ENCODE measurements around the gene LARP1. TPM values are rescaled to one million over a fixed set of nuclear protein-coding genes. Genes with fewer than 3 reads are reported as not detected.

LARP1 gene
- total and polyA plus RNA-seq, 9 donors, result 38.1 to 249 (median 146) TPM

DNA sequence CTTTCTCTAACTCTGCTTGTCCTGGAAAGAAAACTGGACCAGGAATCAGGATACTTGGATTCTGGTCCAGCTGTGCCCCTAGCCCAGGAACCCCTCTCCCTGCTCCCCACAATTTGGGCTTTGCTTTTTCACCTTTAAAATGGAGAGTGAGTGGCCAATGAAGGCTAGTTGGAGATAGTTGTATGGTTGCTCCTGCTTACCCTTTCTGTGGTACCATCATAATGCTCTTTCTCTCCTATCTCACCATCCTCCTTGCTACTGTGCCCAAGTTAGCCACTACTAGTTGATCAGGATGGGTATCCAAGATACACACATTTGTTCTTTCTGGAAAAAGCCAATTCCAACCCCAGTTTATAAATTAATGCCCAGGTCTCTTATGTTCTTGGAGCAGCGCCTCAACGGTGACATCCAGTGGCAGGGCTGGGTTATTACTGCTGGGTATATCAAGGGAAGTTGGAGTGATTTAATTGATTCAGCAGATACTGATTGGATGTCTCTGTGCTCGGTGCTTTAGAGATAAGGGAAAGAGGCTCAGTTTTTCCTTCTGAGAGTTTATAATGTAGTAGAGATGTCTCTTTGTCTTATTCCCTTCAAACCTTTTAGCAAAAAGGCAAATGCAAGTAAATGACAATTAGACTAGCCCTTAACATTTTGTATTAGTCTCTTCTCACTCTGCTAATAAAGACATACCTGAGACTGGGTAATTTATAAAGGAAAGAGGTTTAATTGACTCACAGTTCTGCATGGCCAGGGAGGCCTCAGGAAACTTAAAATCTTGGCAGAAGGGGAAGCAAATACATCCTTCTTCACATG lies 56.7 kb downstream of the LARP1 start:
- intact Hi-C loops (cut with DNase I), result loop anchor here (2.0 to 10.0 kb wide), 4 partner anchors 147 to 165 kb away; no protein-coding TSS in a partner anchor
- H3K4me3 ChIP-seq, result no peak overlapping the region

GRCh38 chr5:154813158-154813557 lies 58.0 kb downstream of the LARP1 start:
- intact Hi-C loops (cut with DNase I), result loop anchor here in 3 of 4 donors (5.0 to 10.0 kb wide), 3 partner anchors 148 to 166 kb away; no protein-coding TSS in a partner anchor
- no peaks in the 10 kb centered on the region for H3K36me3 ChIP-seq

More for the DNA sequence above, 56.7 kb downstream of the LARP1 start:
- no peaks in the 10 kb centered on the region for H3K36me3 ChIP-seq
- H3K27ac ChIP-seq, result no peak overlapping the region
- WGBS, 3 donors, result 43 to 51% (median 46%) methylated on average over 3 of the region's 3 CpGs
- no peaks in the 10 kb centered on the region for H3K4me1 ChIP-seq (ENCODE audit: insufficient read depth)
- no peaks in the 10 kb centered on the region for H3K27me3 ChIP-seq
- DNase-seq, result peak; percentile 35 to 65 (median 51)
- no peaks in the 10 kb centered on the region for H3K9me3 ChIP-seq
- no peak for TF ChIP-seq POLR2A (IDR thresholded peaks at IDR 0.05)
- TF ChIP-seq, protein P1, sequence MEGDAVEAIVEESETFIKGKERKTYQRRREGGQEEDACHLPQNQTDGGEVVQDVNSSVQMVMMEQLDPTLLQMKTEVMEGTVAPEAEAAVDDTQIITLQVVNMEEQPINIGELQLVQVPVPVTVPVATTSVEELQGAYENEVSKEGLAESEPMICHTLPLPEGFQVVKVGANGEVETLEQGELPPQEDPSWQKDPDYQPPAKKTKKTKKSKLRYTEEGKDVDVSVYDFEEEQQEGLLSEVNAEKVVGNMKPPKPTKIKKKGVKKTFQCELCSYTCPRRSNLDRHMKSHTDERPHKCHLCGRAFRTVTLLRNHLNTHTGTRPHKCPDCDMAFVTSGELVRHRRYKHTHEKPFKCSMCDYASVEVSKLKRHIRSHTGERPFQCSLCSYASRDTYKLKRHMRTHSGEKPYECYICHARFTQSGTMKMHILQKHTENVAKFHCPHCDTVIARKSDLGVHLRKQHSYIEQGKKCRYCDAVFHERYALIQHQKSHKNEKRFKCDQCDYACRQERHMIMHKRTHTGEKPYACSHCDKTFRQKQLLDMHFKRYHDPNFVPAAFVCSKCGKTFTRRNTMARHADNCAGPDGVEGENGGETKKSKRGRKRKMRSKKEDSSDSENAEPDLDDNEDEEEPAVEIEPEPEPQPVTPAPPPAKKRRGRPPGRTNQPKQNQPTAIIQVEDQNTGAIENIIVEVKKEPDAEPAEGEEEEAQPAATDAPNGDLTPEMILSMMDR (IDR thresholded peaks at IDR 0.05), result peak; percentile 49 to 76 (median 57)

GRCh38 chr5:154813736-154814135 lies 58.6 kb downstream of the LARP1 start:
- H3K27ac ChIP-seq, result no peak overlapping the region
- H3K4me3 ChIP-seq, result no peak overlapping the region
- TF ChIP-seq EP300 (IDR thresholded peaks at IDR 0.05), result no peak
- TF ChIP-seq, protein P1 (IDR thresholded peaks at IDR 0.05), result no peak
- no peaks in the 10 kb centered on the region for H3K36me3 ChIP-seq
- H3K27me3 ChIP-seq, result no peaks in the 10 kb centered on the region
- DNase-seq, result no peak
- WGBS, 3 donors, result 69 to 76% (median 70%) methylated on average over 10 of the region's 10 CpGs
- intact Hi-C loops (cut with DNase I), result loop anchor here in 3 of 4 donors (5.0 to 10.0 kb wide), 3 partner anchors 149 to 166 kb away; no protein-coding TSS in a partner anchor
- no peaks in the 10 kb centered on the region for H3K9me3 ChIP-seq
- peaks cover under 1% of the 10 kb centered on the region for H3K4me1 ChIP-seq (ENCODE audit: insufficient read depth)

More at GRCh38 chr5:154813158-154813557, 58.0 kb downstream of the LARP1 start:
- Histone ChIP-seq H3K4me1 (ENCODE audit: insufficient read depth) (no peaks in the 10 kb centered on the region), H3K27ac (no peak overlapping the region), H3K27me3 (no peaks in the 10 kb centered on the region), H3K9me3 (no peaks in the 10 kb centered on the region), H3K4me3 (no peak overlapping the region)
- no peak for TF ChIP-seq POLR2A (IDR thresholded peaks at IDR 0.05)
- TF ChIP-seq, protein P1 (IDR thresholded peaks at IDR 0.05), result no peak
- TF ChIP-seq EP300 (IDR thresholded peaks at IDR 0.05), result no peak
- no peak for DNase-seq
- 73 to 76% (median 75%) methylated on average over 4 of the region's 4 CpGs for WGBS, 3 donors

DNA sequence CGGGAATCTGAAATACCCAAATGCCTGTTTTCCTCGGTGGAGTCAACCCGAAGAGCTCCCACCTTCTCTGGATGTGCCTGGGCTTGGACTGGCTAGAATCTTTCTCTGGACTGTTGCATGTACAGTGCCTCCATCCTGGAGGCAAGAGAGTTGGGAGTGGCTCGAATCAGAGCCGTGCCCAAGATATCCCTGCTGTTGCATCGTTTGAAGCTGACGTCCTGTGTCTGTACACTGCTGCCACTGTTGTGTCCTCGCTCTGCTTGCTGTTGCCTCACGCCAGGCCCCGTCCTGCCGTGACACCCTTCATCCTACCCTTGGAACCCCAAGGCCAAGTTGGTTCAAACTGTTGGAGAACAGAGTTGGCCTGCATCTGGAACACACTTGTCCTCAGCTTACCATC lies 59.8 kb downstream of the LARP1 start:
- Histone ChIP-seq H3K4me1 (ENCODE audit: insufficient read depth) (peaks cover 2% of the 10 kb centered on the region), H3K9me3 (no peaks in the 10 kb centered on the region), H3K27me3 (no peaks in the 10 kb centered on the region), H3K4me3 (no peak overlapping the region), H3K36me3 (no peaks in the 10 kb centered on the region), H3K27ac (no peak overlapping the region)
- 75 to 84% (median 78%) methylated on average over 11 of the region's 11 CpGs for WGBS, 3 donors
- intact Hi-C loops (cut with DNase I), result loop anchor here in 1 of 4 donors (10.0 kb wide), 1 partner anchor 150 kb away; no protein-coding TSS in a partner anchor
- TF ChIP-seq POLR2A (IDR thresholded peaks at IDR 0.05), result no peak
- TF ChIP-seq EP300 (IDR thresholded peaks at IDR 0.05), result no peak
- TF ChIP-seq, protein P1 (IDR thresholded peaks at IDR 0.05), result no peak
- no peak for DNase-seq
